ENCODE results near the gene SH3BGR.

Gene SH3BGR

DNA sequence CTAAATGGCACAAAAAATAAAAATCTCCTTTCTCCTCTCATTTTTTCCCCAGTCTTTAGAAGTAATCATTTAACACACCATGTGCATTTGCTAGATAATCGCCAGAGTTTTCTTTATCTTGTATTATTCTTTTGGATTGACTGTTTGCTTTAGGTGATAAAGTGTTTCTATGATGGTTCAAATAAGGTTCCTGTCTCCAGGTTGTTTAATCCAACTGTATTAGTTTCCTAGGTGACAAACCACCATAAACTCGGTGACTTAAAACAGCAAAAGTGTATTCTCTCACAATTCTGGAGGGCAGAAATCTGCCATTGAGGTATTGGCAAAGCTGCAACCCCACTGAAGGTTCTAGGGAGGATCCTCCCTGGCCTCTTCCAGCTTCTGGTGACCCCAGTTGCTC is 109.4 kb downstream of the SH3BGR start:
- CTCF ChIA-PET, result no interaction called here
- POLR2A ChIA-PET (ENCODE audit: low non-redundant PET), result no interaction called here
- no peak for DNase-seq (ENCODE audit: low spot score)
- TF ChIP-seq, protein P1, sequence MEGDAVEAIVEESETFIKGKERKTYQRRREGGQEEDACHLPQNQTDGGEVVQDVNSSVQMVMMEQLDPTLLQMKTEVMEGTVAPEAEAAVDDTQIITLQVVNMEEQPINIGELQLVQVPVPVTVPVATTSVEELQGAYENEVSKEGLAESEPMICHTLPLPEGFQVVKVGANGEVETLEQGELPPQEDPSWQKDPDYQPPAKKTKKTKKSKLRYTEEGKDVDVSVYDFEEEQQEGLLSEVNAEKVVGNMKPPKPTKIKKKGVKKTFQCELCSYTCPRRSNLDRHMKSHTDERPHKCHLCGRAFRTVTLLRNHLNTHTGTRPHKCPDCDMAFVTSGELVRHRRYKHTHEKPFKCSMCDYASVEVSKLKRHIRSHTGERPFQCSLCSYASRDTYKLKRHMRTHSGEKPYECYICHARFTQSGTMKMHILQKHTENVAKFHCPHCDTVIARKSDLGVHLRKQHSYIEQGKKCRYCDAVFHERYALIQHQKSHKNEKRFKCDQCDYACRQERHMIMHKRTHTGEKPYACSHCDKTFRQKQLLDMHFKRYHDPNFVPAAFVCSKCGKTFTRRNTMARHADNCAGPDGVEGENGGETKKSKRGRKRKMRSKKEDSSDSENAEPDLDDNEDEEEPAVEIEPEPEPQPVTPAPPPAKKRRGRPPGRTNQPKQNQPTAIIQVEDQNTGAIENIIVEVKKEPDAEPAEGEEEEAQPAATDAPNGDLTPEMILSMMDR (conservative IDR thresholded peaks at IDR 0.05; ENCODE audit: low read depth), result no peak
- H3K27ac ChIP-seq, result no peak overlapping the region

DNA sequence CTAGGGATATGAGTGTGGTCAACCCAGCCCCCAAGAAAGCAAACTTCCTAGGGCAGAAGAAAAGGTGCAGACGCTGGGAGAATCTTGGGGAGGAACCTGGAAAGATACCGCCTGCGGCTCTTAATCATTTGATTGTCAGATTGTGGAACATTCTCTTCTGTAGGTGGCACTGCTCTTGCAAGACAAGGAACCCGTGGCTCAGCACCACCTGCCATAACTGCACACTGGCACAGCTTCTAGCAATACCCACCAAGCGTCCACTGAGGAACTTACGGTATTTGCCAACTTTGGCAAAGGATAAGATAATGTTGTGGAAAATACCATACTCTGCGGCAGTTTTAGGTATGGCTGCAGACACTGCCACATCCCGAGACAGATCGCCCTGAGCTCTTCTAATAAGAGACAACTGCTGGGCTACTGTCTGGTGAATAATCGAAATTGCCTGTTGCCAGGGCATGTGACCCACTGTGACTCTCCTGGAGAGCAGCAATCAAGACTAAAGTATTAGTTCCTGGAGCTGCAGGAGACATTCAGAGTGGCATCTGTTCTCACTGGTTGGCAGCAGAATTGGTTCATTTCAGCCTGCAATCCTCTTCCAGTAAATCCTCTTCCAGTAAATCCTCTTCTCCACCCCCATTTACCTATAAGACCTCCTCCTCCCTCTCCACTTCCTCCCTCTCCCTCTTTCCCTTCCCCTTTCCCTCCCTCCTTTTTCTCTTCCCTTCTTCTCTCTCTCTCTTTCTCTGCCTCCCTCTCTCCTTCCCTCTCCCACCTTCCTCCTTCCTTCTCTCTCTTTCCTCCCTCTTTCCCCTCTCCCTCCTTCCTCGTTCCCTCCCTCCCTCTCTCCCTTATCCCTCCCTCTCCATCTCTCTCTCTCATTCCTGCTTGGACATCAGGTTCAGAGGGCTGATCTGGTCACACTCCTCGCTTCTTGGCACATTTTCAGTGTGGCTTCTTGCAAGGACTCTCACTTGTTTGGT is 111.3 kb downstream of the SH3BGR start:
- TF ChIP-seq, protein P1 (conservative IDR thresholded peaks at IDR 0.05; ENCODE audit: low read depth), result no peak
- ChIA-PET CTCF (no interaction called here), POLR2A (ENCODE audit: low non-redundant PET) (no interaction called here)
- no peak for DNase-seq (ENCODE audit: low spot score)
- no peak overlapping the region for H3K27ac ChIP-seq

DNA sequence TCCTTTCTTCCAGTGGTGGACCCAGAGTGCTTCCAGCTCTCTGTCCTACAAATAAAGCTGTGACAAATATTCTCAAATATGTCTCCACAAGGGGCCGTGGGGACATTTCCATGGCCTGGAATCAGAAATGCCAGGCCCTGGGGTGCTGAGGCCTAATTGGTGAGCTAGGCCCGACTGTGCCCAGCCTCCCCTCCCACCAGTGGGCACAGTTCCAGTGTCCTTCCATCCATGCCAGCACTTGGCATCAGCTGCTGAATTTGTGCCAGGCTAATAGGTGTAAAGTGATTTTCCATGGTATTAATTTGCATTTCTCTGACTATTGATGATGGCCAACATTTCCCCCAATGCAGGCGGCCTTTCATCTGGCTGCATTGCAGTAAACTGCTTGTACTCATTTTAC is 112.4 kb downstream of the SH3BGR start:
- CTCF ChIA-PET, result interaction anchor here (1.0 kb wide), 1 partner anchor 46 kb away, joined by 4 read pairs; no protein-coding TSS in a partner anchor
- TF ChIP-seq, protein P1 (conservative IDR thresholded peaks at IDR 0.05; ENCODE audit: low read depth), result no peak
- POLR2A ChIA-PET (ENCODE audit: low non-redundant PET), result no interaction called here
- no peak overlapping the region for H3K27ac ChIP-seq
- DNase-seq (ENCODE audit: low spot score), result no peak
